Vagina (tissue), 2 donors: ENCODE results near the gene CADM2.

Source experiments
- POLR2A ChIP-seq, 2 donors: fragments of 450-650 bp; IDR thresholded peaks; one replicate each; pipeline ENCODE4 v1.6.1; 2017; ENCODE audit warnings: antibody characterized with exemption in 2 of 2, mild to moderate bottlenecking in 2 of 2, moderate library complexity in 2 of 2
- POLR2AphosphoS5 ChIP-seq, 2 donors: sonication (generic); formaldehyde crosslinking; IDR thresholded peaks; one replicate each; pipeline ENCODE4 v1.9.0; 2017; ENCODE audit warnings: antibody characterized with exemption in 2 of 2, mild to moderate bottlenecking in 2 of 2, low read depth in 1 of 2; ENCODE audit not compliant: insufficient read depth in 1 of 2
- TF ChIP-seq, protein P1 (sequence below), 3 experiments: fragments of 450-650 bp in 2 of 3; fragments of 200-600 bp in 1 of 3; sonication (generic) in 1 of 3; IDR thresholded peaks; one replicate each; pipeline ENCODE4 v1.5.1; 2017 to 2019; ENCODE audit warnings: antibody characterized with exemption in 3 of 3, mild to moderate bottlenecking in 2 of 3, moderate library complexity in 2 of 3

DNA sequence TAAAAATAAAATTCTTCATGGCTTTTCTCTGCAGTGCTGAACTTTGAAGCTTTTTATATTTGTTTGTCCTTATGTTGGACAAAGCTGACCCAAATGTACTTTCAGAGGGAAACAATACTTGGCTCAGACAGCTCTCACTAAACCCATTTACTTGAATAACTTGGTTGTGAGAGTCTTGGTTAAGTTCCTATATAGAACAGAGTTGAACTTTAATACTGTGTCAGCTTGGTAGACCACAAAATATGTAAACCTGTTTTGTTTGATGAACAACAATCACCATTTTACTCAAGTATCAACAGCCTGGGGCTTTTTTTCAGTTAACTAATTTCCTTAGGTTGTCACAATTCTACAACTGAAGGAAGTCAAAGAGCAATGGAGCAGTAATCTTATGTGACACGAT lies 211.9 kb downstream of the CADM2 start:
- no peak for TF ChIP-seq POLR2A (IDR thresholded peaks at IDR 0.05)
- TF ChIP-seq, protein P1, sequence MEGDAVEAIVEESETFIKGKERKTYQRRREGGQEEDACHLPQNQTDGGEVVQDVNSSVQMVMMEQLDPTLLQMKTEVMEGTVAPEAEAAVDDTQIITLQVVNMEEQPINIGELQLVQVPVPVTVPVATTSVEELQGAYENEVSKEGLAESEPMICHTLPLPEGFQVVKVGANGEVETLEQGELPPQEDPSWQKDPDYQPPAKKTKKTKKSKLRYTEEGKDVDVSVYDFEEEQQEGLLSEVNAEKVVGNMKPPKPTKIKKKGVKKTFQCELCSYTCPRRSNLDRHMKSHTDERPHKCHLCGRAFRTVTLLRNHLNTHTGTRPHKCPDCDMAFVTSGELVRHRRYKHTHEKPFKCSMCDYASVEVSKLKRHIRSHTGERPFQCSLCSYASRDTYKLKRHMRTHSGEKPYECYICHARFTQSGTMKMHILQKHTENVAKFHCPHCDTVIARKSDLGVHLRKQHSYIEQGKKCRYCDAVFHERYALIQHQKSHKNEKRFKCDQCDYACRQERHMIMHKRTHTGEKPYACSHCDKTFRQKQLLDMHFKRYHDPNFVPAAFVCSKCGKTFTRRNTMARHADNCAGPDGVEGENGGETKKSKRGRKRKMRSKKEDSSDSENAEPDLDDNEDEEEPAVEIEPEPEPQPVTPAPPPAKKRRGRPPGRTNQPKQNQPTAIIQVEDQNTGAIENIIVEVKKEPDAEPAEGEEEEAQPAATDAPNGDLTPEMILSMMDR (IDR thresholded peaks at IDR 0.05) = no peak
- no peak for TF ChIP-seq POLR2AphosphoS5 (IDR thresholded peaks at IDR 0.05; ENCODE audit: insufficient read depth in 1 of 2, low read depth in 1 of 2)
